SK-N-MC (cell line): ENCODE results near the gene TMEM41A.

Source experiments
- EZH2 ChIP-seq: fragments of 200-600 bp; sonication (generic); IDR thresholded peaks from one replicate; pipeline ENCODE4 v1.6.1; 2017; ENCODE audit warnings: antibody characterized with exemption
- FOXP2 ChIP-seq: optimal IDR thresholded peaks from 2 replicates; pipeline ENCODE3; 2011; ENCODE audit warnings: mild to moderate bottlenecking, moderate library complexity; ENCODE audit not compliant: insufficient read depth; ENCODE audit errors: extremely low read length, control extremely low read depth
- POLR2AphosphoS5 ChIP-seq: IDR thresholded peaks from 2 replicates; pipeline ENCODE4 v1.6.1; 2012; ENCODE audit warnings: mild to moderate bottlenecking, low read depth, low read length, borderline replicate concordance

DNA sequence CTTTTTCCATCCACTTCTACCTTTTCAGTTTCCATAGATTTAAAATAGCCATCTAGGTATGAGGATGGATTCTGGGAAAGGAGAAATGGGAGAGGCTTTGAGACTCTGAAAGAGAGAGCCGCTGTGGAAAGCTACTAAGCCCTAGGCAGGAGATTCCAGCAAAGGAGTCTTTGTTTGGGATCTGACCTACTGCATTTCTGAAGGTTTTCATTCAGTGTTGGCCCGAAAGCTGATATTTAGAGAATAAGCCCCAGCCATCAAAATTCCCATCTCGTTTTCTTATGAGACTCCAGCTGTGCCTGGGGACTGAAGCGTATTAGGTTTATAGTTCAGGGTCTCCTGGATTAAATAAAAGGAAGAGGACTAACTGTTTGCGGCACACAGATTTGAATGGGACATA, 34.1 kb upstream of the TMEM41A start:
- TF ChIP-seq EZH2 (no peak), POLR2AphosphoS5 (no peak), FOXP2 (no peak)
